ENCODE data around the gene TSN. TPM values are rescaled to one million over a fixed set of nuclear protein-coding genes. Genes with fewer than 3 reads are reported as not detected.

The TSN gene
- total and polyA plus RNA-seq, 9 of the 15 experiments (the other 6 are each of a cell fraction or from before 2014, with no cell fraction given), result 63.2 to 152 (median 95.2) TPM

DNA sequence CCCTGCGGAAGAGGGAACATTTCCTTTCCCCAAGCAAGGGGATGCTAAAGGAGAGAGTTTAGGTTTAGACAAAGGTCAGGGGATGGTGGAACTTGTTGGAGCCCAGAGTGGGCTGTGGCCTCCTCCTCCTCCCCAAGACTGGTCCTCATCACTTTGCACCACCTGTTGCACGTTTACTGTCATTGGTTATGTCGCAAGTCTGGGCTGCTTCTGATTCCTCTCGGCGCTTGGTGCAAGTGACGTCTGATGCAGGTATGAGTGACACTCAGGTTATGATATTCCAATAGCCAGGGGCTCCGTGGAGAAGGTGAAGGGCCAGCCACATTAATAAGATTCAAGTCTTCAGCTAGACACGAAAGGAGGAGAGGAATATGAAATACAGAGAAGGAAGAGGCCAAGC, 59.8 kb downstream of the TSN start (continued):
- TF ChIP-seq ZBTB11 (CRISPR knock-in tag; IDR thresholded peaks at IDR 0.05) (no peak), THRB (CRISPR knock-in tag; conservative IDR thresholded peaks at IDR 0.05) (no peak)

GRCh38 chr2:121816797-121817196, 61.3 kb downstream of the TSN start:
- Histone ChIP-seq H3K4me3 (no peak overlapping the region), H3K9me3 (replicated peaks; ENCODE audit: control insufficient read depth, insufficient read depth, low read depth, low read length) (no peaks in the 10 kb centered on the region), H4K20me1 (replicated peaks; ENCODE audit: control insufficient read depth, insufficient read depth, low read length) (no peaks in the 10 kb centered on the region), H3K9ac (ENCODE audit: insufficient read depth in 1 of 2, low read depth in 2 of 2, low read length in 2 of 2) (no peak overlapping the region), H3K4me2 (ENCODE audit: insufficient read depth, low read length) (no peak overlapping the region), H3K4me1 (replicated peaks in 1 of 2; ENCODE audit: control insufficient read depth in 2 of 2, insufficient read depth in 2 of 2, low read length in 2 of 2) (no peaks in the 10 kb centered on the region), H3K79me2 (ENCODE audit: control insufficient read depth, insufficient read depth, low read length) (no peaks in the 10 kb centered on the region), H2AFZ (ENCODE audit: low read depth, low read length) (no peak overlapping the region), H3K36me3 (ENCODE audit: control insufficient read depth, insufficient read depth, low read length) (no peaks in the 10 kb centered on the region), H3K9me1 (ENCODE audit: control insufficient read depth, insufficient read depth, low read length) (no peaks in the 10 kb centered on the region), H3K27ac (ENCODE audit: extremely low read depth, low read depth, low read length) (no peak overlapping the region), H3K27me3 (ENCODE audit: control insufficient read depth in 2 of 2, insufficient read depth in 2 of 2, low read length in 2 of 2) (peaks cover 2 to 25% of the 10 kb centered on the region in 2 experiments; a peak in 2 of 5 replicates)
- CTCF ChIA-PET (ENCODE audit: low intra/inter-chr PET ratio), result no interaction called here
- BruUV-seq (replicated peaks), result no TSS peak
- POLR2A ChIA-PET, result no interaction called here
- in situ Hi-C loops (cut with MboI) (no loop called here), intact Hi-C loops (cut with micrococcal nuclease) (no loop called here)
- FAIRE-seq (no peak), DNase-seq (ENCODE audit: extremely low read depth in 1 of 4, low spot score in 3 of 4) (no peak), ATAC-seq (no peak)
- TF ChIP-seq, protein P1, sequence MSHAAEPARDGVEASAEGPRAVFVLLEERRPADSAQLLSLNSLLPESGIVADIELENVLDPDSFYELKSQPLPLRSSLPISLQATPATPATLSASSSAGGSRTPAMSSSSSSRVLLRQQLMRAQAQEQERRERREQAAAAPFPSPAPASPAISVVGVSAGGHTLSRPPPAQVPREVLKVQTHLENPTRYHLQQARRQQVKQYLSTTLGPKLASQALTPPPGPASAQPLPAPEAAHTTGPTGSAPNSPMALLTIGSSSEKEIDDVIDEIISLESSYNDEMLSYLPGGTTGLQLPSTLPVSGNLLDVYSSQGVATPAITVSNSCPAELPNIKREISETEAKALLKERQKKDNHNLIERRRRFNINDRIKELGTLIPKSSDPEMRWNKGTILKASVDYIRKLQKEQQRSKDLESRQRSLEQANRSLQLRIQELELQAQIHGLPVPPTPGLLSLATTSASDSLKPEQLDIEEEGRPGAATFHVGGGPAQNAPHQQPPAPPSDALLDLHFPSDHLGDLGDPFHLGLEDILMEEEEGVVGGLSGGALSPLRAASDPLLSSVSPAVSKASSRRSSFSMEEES (CRISPR knock-in tag; IDR thresholded peaks at IDR 0.05), result peak; percentile 14; the same call in 1 of the 2 replicates
- TF ChIP-seq ZNF143 (CRISPR knock-in tag; IDR thresholded peaks at IDR 0.05), result no peak
- WGBS (ENCODE audit: insufficient coverage, low coverage, missing lambda C conversion rate), result 1% methylated on average over 7 of the region's 7 CpGs
